SU-DHL-6 (cell line): ENCODE results near the gene GOT1.

ENCODE experiments used
- CTCF ChIP-seq: fragments of 200-600 bp; sonication (generic); IDR thresholded peaks from one replicate; pipeline ENCODE4 v1.5.1; 2017; ENCODE audit warnings: antibody characterized with exemption, mild to moderate bottlenecking, low read length, moderate library complexity; ENCODE audit not compliant: insufficient read depth, poor library complexity, severe bottlenecking
- EZH2phosphoT487 ChIP-seq: fragments of 200-600 bp; sonication (generic), shearing (Covaris generic); conservative IDR thresholded peaks from 2 replicates; pipeline ENCODE4 v1.6.1; 2018; ENCODE audit warnings: mild to moderate bottlenecking, antibody characterized with exemption, low read length, moderate library complexity, mixed read lengths

GRCh38 chr10:99347672-99348071 is 82.8 kb downstream of the GOT1 start:
- TF ChIP-seq CTCF, result no peak
- TF ChIP-seq EZH2phosphoT487, result no peak
